ENCODE measurements around the gene MADD.
"Not testable (repeated sequence)": the region's sequence is repeated elsewhere in the genome, so short reads cannot be mapped to it uniquely, and the experiment has no call there.

MADD gene

GRCh38 chr11:47326198-47326597, 56.3 kb downstream of the MADD start:
- DNase-seq: no peak

GRCh38 chr11:47327025-47327424, 57.1 kb downstream of the MADD start:
- DNase-seq: no peak

- DNase-seq: no peak
Observed at GRCh38 chr11:47327949-47328348, 58.0 kb downstream of the MADD start.

GRCh38 chr11:47328449-47329390, 58.8 kb downstream of the MADD start:
- DNase-seq: no peak

GRCh38 chr11:47329431-47329986, 59.6 kb downstream of the MADD start:
- DNase-seq: no peak

- no peak for DNase-seq
Observed at GRCh38 chr11:47329987-47330931, 60.3 kb downstream of the MADD start.

GRCh38 chr11:47331454-47332302, 61.7 kb downstream of the MADD start:
- no peak for DNase-seq

- no peak for DNase-seq
Observed at GRCh38 chr11:47332303-47332711, 62.4 kb downstream of the MADD start.

- DNase-seq: no peak
Observed at GRCh38 chr11:47332791-47333525, 63.0 kb downstream of the MADD start.

GRCh38 chr11:47333526-47333845, 63.6 kb downstream of the MADD start:
- no peak for DNase-seq

- no peak for DNase-seq
Observed at GRCh38 chr11:47333886-47334443, 64.0 kb downstream of the MADD start.

- DNase-seq: not testable (repeated sequence)
Observed at GRCh38 chr11:47334699-47335411, 64.9 kb downstream of the MADD start.

- DNase-seq: no peak
Observed at GRCh38 chr11:47335733-47336132, 65.8 kb downstream of the MADD start.

- no peak for DNase-seq
Observed at GRCh38 chr11:47336595-47336994, 66.7 kb downstream of the MADD start.

GRCh38 chr11:47337229-47337924, 67.4 kb downstream of the MADD start:
- DNase-seq: no peak

- no peak for DNase-seq
Observed at GRCh38 chr11:47338396-47339241, 68.7 kb downstream of the MADD start.

GRCh38 chr11:47340010-47340409, 70.1 kb downstream of the MADD start:
- DNase-seq: no peak

- no peak for DNase-seq
Observed at GRCh38 chr11:47340980-47341775, 71.2 kb downstream of the MADD start.
